DOHH2 (cell line): Measurements from ENCODE around the gene MCEE.
"Not testable (repeated sequence)": the region's sequence is repeated elsewhere in the genome, so short reads cannot be mapped to it uniquely, and the experiment has no call there.

Experiments used
- H3F3A ChIP-seq: fragments of 200-600 bp; sonication (generic), shearing (Covaris generic); 2 replicates; pipeline ENCODE4 v1.6.0; 2016; ENCODE audit warnings: antibody characterized with exemption, mild to moderate bottlenecking; ENCODE audit not compliant: control insufficient read depth, insufficient read depth
- H3K27ac ChIP-seq: fragments of 200-600 bp; sonication (generic); 2 replicates; pipeline ENCODE4 v1.5.1; 2014; ENCODE audit warnings: low read depth, mild to moderate bottlenecking, low read length, moderate library complexity
- H3K27me3 ChIP-seq: fragments of 200-600 bp; sonication (generic); 2 replicates; pipeline ENCODE4 v1.6.1; 2014; ENCODE audit warnings: mild to moderate bottlenecking, low read length, mixed read lengths; ENCODE audit not compliant: control insufficient read depth
- H3K36me3 ChIP-seq: fragments of 200-600 bp; sonication (generic); 2 replicates; pipeline ENCODE4 v1.6.1; 2014; ENCODE audit warnings: mild to moderate bottlenecking, low read length, moderate library complexity, mixed read lengths; ENCODE audit not compliant: control insufficient read depth
- H3K4me1 ChIP-seq: fragments of 200-600 bp; sonication (generic); 2 replicates; pipeline ENCODE4 v1.6.1; 2014; ENCODE audit warnings: mild to moderate bottlenecking, low read length, mixed read lengths; ENCODE audit not compliant: control insufficient read depth
- H3K4me2 ChIP-seq: fragments of 200-600 bp; sonication (generic); 2 replicates; pipeline ENCODE4 v1.6.0; 2014; ENCODE audit warnings: mild to moderate bottlenecking, low read length, moderate library complexity
- H3K4me3 ChIP-seq: fragments of 200-600 bp; sonication (generic); 2 replicates; pipeline ENCODE4 v1.5.1; 2014; ENCODE audit warnings: mild to moderate bottlenecking, low read length, mixed read lengths
- H3K79me2 ChIP-seq: fragments of 200-600 bp; sonication (generic); 2 replicates; pipeline ENCODE4 v1.6.1; 2014; ENCODE audit warnings: mild to moderate bottlenecking, low read length, mixed read lengths; ENCODE audit not compliant: control insufficient read depth
- H3K9me2 ChIP-seq: fragments of 200-600 bp; sonication (generic); replicated peaks from 2 replicates; pipeline ENCODE4 v1.6.1; 2014; ENCODE audit warnings: mild to moderate bottlenecking, low read length, mixed read lengths; ENCODE audit not compliant: control insufficient read depth
- H3K9me3 ChIP-seq: fragments of 200-600 bp; sonication (generic); 2 replicates; pipeline ENCODE4 v1.6.1; 2014; ENCODE audit warnings: antibody characterized with exemption, low read length, mixed read lengths; ENCODE audit not compliant: control insufficient read depth, insufficient read depth
- H4K20me1 ChIP-seq: fragments of 200-600 bp; sonication (generic); 2 replicates; pipeline ENCODE4 v1.6.0; 2014; ENCODE audit warnings: low read depth, mild to moderate bottlenecking, antibody characterized with exemption, low read length, moderate library complexity; ENCODE audit not compliant: control insufficient read depth, insufficient read depth
- CTCF ChIP-seq: fragments of 200-600 bp; sonication (generic); IDR thresholded peaks from one replicate; pipeline ENCODE4 v1.5.1; 2014; ENCODE audit warnings: antibody characterized with exemption, mild to moderate bottlenecking, low read depth, low read length; ENCODE audit not compliant: poor library complexity, severe bottlenecking
- EZH2phosphoT487 ChIP-seq: fragments of 200-600 bp; sonication (generic); IDR thresholded peaks from 2 replicates; pipeline ENCODE4 v1.6.1; 2017; ENCODE audit warnings: borderline replicate concordance, mild to moderate bottlenecking, antibody characterized with exemption, low read length, moderate library complexity, mixed read lengths

MCEE gene

GRCh38 chr2:71130152-71130904 is at the start of gene MCEE, which contains the start of gene MPHOSPH10:
Gene MCEE (minus strand): TSS chr2:71130229. CDS start chr2:71130219, 10 bp downstream.
Gene MPHOSPH10 (plus strand): TSS chr2:71130634. CDS start chr2:71130666, 32 bp downstream.
- H3F3A ChIP-seq: no peaks in the 10 kb centered on the region
- peaks cover 79% of the 10 kb centered on the region for H3K79me2 ChIP-seq
- H3K4me2 ChIP-seq: peak within 1 kb of the TSS; percentile 94
- 0 out of 2 replicates have a peak, but pooled peaks cover 6% of the 10 kb centered on the region for H4K20me1 ChIP-seq
- peaks cover 34% of the 10 kb centered on the region for H3K4me1 ChIP-seq
- no peak for TF ChIP-seq EZH2phosphoT487
- TF ChIP-seq CTCF: no peak
- H3K36me3 ChIP-seq: peaks cover 56% of the 10 kb centered on the region
- H3K27ac ChIP-seq: peak within 1 kb of the TSS; percentile 69
- H3K27me3 ChIP-seq: no peaks in the 10 kb centered on the region
- peak within 1 kb of the TSS; percentile 98 for H3K4me3 ChIP-seq
- H3K9me3 ChIP-seq: no peaks in the 10 kb centered on the region
- no peaks in the 10 kb centered on the region for H3K9me2 ChIP-seq

GRCh38 chr2:71178836-71179235 is 48.8 kb upstream of the MCEE start:
- H3K36me3 ChIP-seq, H4K20me1 ChIP-seq, H3K4me2 ChIP-seq, H3K9me2 ChIP-seq, H3K9me3 ChIP-seq, H3K4me1 ChIP-seq, H3F3A ChIP-seq, H3K27me3 ChIP-seq, H3K4me3 ChIP-seq, H3K79me2 ChIP-seq, H3K27ac ChIP-seq: not testable (repeated sequence)

GRCh38 chr2:71174207-71174606 is 44.2 kb upstream of the MCEE start:
- no peak for TF ChIP-seq EZH2phosphoT487
- no peak for TF ChIP-seq CTCF
- Histone ChIP-seq H3K9me2 (no peaks in the 10 kb centered on the region), H3K36me3 (no peaks in the 10 kb centered on the region), H3K27ac (no peak overlapping the region), H3F3A (no peaks in the 10 kb centered on the region), H3K4me1 (peaks cover 7% of the 10 kb centered on the region), H3K4me3 (no peak overlapping the region), H4K20me1 (no peaks in the 10 kb centered on the region), H3K79me2 (no peaks in the 10 kb centered on the region), H3K27me3 (no peaks in the 10 kb centered on the region), H3K4me2 (no peak overlapping the region), H3K9me3 (no peaks in the 10 kb centered on the region)

GRCh38 chr2:71173096-71173495 is 43.1 kb upstream of the MCEE start:
- no peaks in the 10 kb centered on the region for H3K9me2 ChIP-seq
- H3K4me3 ChIP-seq: no peak overlapping the region
- no peak overlapping the region for H3K4me2 ChIP-seq
- no peaks in the 10 kb centered on the region for H4K20me1 ChIP-seq
- H3K9me3 ChIP-seq: no peaks in the 10 kb centered on the region
- TF ChIP-seq CTCF (no peak), EZH2phosphoT487 (no peak)
- H3K36me3 ChIP-seq: no peaks in the 10 kb centered on the region
- no peak overlapping the region for H3K27ac ChIP-seq
- no peaks in the 10 kb centered on the region for H3K79me2 ChIP-seq
- H3K4me1 ChIP-seq: peaks cover 7% of the 10 kb centered on the region
- no peaks in the 10 kb centered on the region for H3F3A ChIP-seq
- no peaks in the 10 kb centered on the region for H3K27me3 ChIP-seq
